Heart left ventricle (tissue), 16 donors: ENCODE data around the gene MSL3B.
A peak's percentile ranks its signal among the peaks of the same experiment; 100 is the strongest.

Experiments
- ATAC-seq, 4 donors: fragments of 200-7000 bp; cut with Tn5 transposase; one replicate each; pipeline ENCODE4 v1.9.1; 2020 to 2022; ENCODE audit warnings: moderate library complexity in 4 of 4, mild to moderate bottlenecking in 3 of 4, moderate number of reproducible peaks in 1 of 4
- DNase-seq, 5 donors: peaks; one replicate each; pipeline ENCODE4 v3.0.0-alpha.2; 2020
- H3K27ac ChIP-seq, 12 donors: fragments of 200-600 bp; sonication (generic) in 4 of 12; one replicate each; pipeline versions ENCODE4 v1.5.0 to v1.8.0; 2016 to 2022; ENCODE audit warnings: mild to moderate bottlenecking in 2 of 12
- H3K27me3 ChIP-seq, 9 donors: fragments of 200-600 bp; sonication (generic) in 2 of 9; one replicate each; pipeline versions ENCODE4 v1.5.1 to v1.8.0; 2016 to 2022; ENCODE audit warnings: mild to moderate bottlenecking in 3 of 9
- H3K36me3 ChIP-seq, 9 donors: fragments of 200-600 bp; sonication (generic) in 2 of 9; one replicate each; pipeline versions ENCODE4 v1.5.0 to v1.8.0; 2018 to 2022; ENCODE audit warnings: mild to moderate bottlenecking in 2 of 9
- H3K4me1 ChIP-seq, 12 donors: fragments of 200-600 bp; sonication (generic) in 4 of 12; one replicate each; pipeline versions ENCODE4 v1.5.0 to v1.8.0; 2016 to 2022; ENCODE audit warnings: mild to moderate bottlenecking in 3 of 12
- H3K4me3 ChIP-seq, 12 donors: fragments of 200-600 bp; sonication (generic) in 4 of 12; one replicate each; pipeline versions ENCODE4 v1.5.0 to v1.8.0; 2017 to 2022; ENCODE audit warnings: mild to moderate bottlenecking in 9 of 12, moderate library complexity in 4 of 12
- H3K9me3 ChIP-seq, 12 donors: fragments of 200-600 bp; sonication (generic) in 4 of 12; one replicate each; pipeline versions ENCODE4 v1.5.0 to v1.8.0; 2016 to 2022; ENCODE audit warnings: mild to moderate bottlenecking in 1 of 12
- CTCF ChIP-seq, 12 donors: fragments of 200-600 bp; sonication (generic) in 4 of 12; IDR thresholded peaks; one replicate each; pipeline versions ENCODE4 v1.5.0 to v1.8.0; 2018 to 2022; ENCODE audit warnings: antibody characterized with exemption in 12 of 12, mild to moderate bottlenecking in 5 of 12
- POLR2A ChIP-seq, 2 donors: fragments of 450-650 bp; IDR thresholded peaks; one replicate each; pipeline ENCODE4 v1.6.1; 2017; ENCODE audit warnings: antibody characterized with exemption in 2 of 2, mild to moderate bottlenecking in 2 of 2, moderate library complexity in 2 of 2
- WGBS, 4 donors: extraction: QIAGEN DNeasy Blood & Tissue Kit in 2 of 4; methylation state at CpG; one replicate each; pipeline versions ENCODE4 v1.1.5 to v1.1.7; 2013 to 2018; 5-methylcytosine and 5-hydroxymethylcytosine counted together
- intact Hi-C, 10 donors: fragments of 100-400 bp; cut with DNase I; formaldehyde crosslinking; loops; one replicate each; pipeline versions ENCODE4 v1.11.1 to v1.14.2; 2022
- donor health status: ischemic (EF 13 %, LVEDD 7.1; RV severe dilation, severe dysfunction).
- donor health status: healthy with polysubstance abuse.
- donor health status: DM: no; HTN: yes; CAD: no.
- donor health status: DM: no; HTN: no; CAD: no.
- donor health status: ischemic (EF 25% LVEDD 6.9; RV normal size, moderate dysfunction).
- donor health status: ischemic (EF 25% LVEDD 5.7; RV mildly dilated, moderate dysfunction).
- donor health status: healthy.
- donor health status: DM: yes; HTN: yes; CAD: no.
- donor health status: ischemic (EF 35%, LVEDD 5.7; RV mildly dilated, moderate dysfunction).
- donor health status: nonischemic (EF 11% LVEDD 7.7; RV severe dilation, severe dysfunction).
- donor health status: DM: yes; HTN: yes; CAD: no.
- donor health status: PGD.
- donor health status: ischemic (EF 29% LVEDD 5.4; RV normal size, mild dysfunction).
- donor health status: nonischemic (EF 23%, LVEDD 6.1; RV moderate dilation, normal function).

MSL3B gene

DNA sequence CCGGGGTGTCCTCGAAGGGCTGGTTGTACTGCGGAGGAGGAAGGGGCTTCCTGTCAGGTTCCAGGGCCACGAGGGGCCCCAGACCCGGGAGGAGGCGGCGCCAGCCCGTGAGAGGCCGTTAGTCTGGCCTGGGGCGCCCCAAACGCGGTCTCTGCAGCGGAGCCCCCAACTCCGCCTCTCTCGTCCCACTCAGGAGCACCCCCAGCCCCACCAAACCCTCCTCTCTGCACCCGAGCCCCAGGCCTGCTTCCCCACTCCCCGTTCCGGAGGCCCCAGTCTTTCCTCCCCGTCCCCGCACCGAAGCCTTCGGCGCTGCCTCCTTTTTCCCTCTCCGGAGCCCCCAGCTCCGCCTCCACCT is 14.3 kb downstream of the MSL3B start:
- ATAC-seq (no peak), DNase-seq (no peak)
- TF ChIP-seq CTCF (IDR thresholded peaks at IDR 0.05) (no peak), POLR2A (IDR thresholded peaks at IDR 0.05) (no peak)
- peaks cover 0 to 4% (median 0%) of the 10 kb centered on the region in 9 donors for H3K27me3 ChIP-seq
- H3K9me3 ChIP-seq, result no peaks in the 10 kb centered on the region
- peak overlapping the region; percentile 51 to 87 (median 64) for H3K4me3 ChIP-seq
- H3K27ac ChIP-seq, result no peak overlapping the region
- intact Hi-C loops, result loop anchor here in 1 of 10 donors (10.0 kb wide), 1 partner anchor 289 kb away; the partner anchor contains the start of gene USP40
- H3K4me1 ChIP-seq, result peaks cover 0 to 26% (median 7%) of the 10 kb centered on the region in 12 donors
- WGBS, 4 donors, result 0 to 2% (median 1%) methylated on average over 25 of the region's 25 CpGs
- H3K36me3 ChIP-seq, result no peaks in the 10 kb centered on the region

DNA sequence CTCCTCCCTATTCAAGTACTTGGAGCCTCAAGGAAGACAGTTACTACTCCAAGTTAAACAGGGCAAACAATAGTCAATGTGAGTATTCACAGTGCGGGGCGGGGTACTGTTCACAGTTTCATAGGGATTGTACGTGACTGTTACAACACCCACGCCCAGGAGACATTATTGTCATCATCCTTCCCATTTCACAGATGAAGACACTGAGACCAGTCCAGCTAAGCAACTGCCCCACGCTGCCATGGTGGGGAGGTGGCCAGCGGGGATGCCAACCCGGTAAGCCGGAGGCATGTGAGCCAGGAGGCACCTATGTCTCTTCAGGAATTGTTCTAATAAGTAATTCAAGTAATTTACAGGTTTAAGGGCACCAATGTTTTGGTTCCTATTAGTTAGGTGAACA is 14.8 kb downstream of the MSL3B start:
- ATAC-seq (no peak), DNase-seq (no peak)
- no peak overlapping the region for H3K27ac ChIP-seq
- 37 to 43% (median 41%) methylated on average over 8 of the region's 8 CpGs for WGBS, 4 donors
- peaks cover 0 to 4% (median 0%) of the 10 kb centered on the region in 9 donors for H3K27me3 ChIP-seq
- H3K4me3 ChIP-seq, result peak overlapping the region in 5 of 12 donors; percentile 60 to 87 (median 76)
- intact Hi-C loops, result loop anchor here in 1 of 10 donors (10.0 kb wide), 1 partner anchor 289 kb away; the partner anchor contains the start of gene USP40
- peaks cover 0 to 1% (median 0%) of the 10 kb centered on the region in 9 donors for H3K36me3 ChIP-seq
- H3K9me3 ChIP-seq, result no peaks in the 10 kb centered on the region
- TF ChIP-seq CTCF (IDR thresholded peaks at IDR 0.05) (no peak), POLR2A (IDR thresholded peaks at IDR 0.05) (no peak)
- peaks cover 0 to 26% (median 7%) of the 10 kb centered on the region in 12 donors for H3K4me1 ChIP-seq

DNA sequence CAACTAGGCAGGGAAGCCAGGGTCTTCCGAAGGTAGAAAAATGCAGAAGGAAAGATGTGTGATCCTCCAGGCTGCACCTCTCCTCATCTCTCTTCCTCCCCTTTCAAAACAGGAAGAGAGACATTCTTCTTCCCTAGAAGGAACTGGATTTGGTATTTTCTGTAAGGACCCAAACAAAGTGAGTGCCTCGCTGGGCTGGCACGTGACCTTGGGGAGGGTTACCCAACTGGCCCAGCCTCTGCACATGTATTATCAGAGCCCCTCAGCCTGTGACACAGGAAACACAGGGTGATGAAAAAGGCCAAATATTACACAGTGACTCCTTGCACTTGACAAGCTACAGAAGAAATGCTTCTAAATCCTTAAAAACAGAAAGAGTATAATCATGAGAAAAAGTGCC is 16.1 kb downstream of the MSL3B start:
- H3K4me3 ChIP-seq, result no peak overlapping the region
- ATAC-seq (no peak), DNase-seq (no peak)
- peaks cover 0 to 26% (median 7%) of the 10 kb centered on the region in 12 donors for H3K4me1 ChIP-seq
- H3K36me3 ChIP-seq, result peaks cover 0 to 7% (median 0%) of the 10 kb centered on the region in 9 donors
- TF ChIP-seq CTCF (IDR thresholded peaks at IDR 0.05), result no peak
- no peak for TF ChIP-seq POLR2A (IDR thresholded peaks at IDR 0.05)
- WGBS, 4 donors, result 61 to 79% (median 74%) methylated on average over 3 of the region's 3 CpGs
- intact Hi-C loops, result loop anchor here in 1 of 10 donors (10.0 kb wide), 1 partner anchor 287 kb away; the partner anchor contains the start of gene USP40
- H3K27me3 ChIP-seq, result peaks cover 0 to 4% (median 0%) of the 10 kb centered on the region in 9 donors
- H3K27ac ChIP-seq, result no peak overlapping the region
- H3K9me3 ChIP-seq, result no peaks in the 10 kb centered on the region

DNA sequence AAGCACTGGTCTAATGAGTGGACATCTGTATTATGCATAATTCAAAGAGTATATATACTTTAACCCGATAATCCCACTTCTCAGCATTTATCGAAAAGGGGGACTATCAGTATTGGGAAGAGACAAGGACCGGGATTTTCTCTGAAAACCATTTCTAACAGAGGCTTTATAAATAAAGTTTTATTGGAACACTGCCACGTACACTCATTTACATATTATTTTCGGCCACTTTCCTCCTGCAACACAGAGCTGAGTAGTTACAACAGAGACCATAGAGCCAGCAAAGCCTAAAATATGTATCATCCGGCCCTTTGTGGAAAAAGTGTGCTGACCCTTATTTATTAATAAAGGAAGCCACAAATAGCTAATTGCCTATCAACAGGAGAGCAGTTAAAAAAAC is 17.0 kb downstream of the MSL3B start:
- Histone ChIP-seq H3K4me3 (no peak overlapping the region), H3K4me1 (peaks cover 0 to 26% (median 7%) of the 10 kb centered on the region in 12 donors), H3K27me3 (peaks cover 0 to 4% (median 0%) of the 10 kb centered on the region in 9 donors), H3K9me3 (no peaks in the 10 kb centered on the region), H3K27ac (no peak overlapping the region), H3K36me3 (peaks cover 0 to 7% (median 0%) of the 10 kb centered on the region in 9 donors)
- TF ChIP-seq POLR2A (IDR thresholded peaks at IDR 0.05) (no peak), CTCF (IDR thresholded peaks at IDR 0.05) (no peak)
- ATAC-seq, result no peak
- DNase-seq, result no peak
- intact Hi-C loops, result loop anchor here in 1 of 10 donors (10.0 kb wide), 1 partner anchor 286 kb away; the partner anchor contains the start of gene USP40
- 93 to 97% (median 96%) methylated on average over 6 of the region's 6 CpGs for WGBS, 4 donors
